Smooth muscle cell (in vitro differentiated cells): ENCODE measurements around the gene HMMR. TPM values are rescaled to one million over a fixed set of nuclear protein-coding genes. Genes with fewer than 3 reads are reported as not detected.

ENCODE experiments used
- DNase-seq: peaks from one replicate; lab custom pipeline; 2025; ENCODE audit not compliant: unreplicated experiment; lab: John Stamatoyannopoulos, UW
- H2AFZ ChIP-seq: fragments of 200-600 bp; sonication (generic); 2 replicates; pipeline ENCODE4 v1.6.0; 2016; ENCODE audit warnings: antibody characterized with exemption, low read depth, mild to moderate bottlenecking
- H3F3A ChIP-seq: fragments of 200-600 bp; sonication (generic); 2 replicates; pipeline ENCODE4 v1.6.0; 2017; ENCODE audit warnings: antibody characterized with exemption, low read depth
- H3K27ac ChIP-seq: fragments of 200-600 bp; sonication (generic); 2 replicates; pipeline ENCODE4 v1.5.1; 2016; ENCODE audit warnings: low read depth, mild to moderate bottlenecking
- H3K27me3 ChIP-seq: fragments of 200-600 bp; sonication (generic); 2 replicates; pipeline ENCODE4 v1.6.1; 2016; ENCODE audit warnings: low read depth, mild to moderate bottlenecking
- H3K36me3 ChIP-seq: fragments of 200-600 bp; sonication (generic); 2 replicates; pipeline ENCODE4 v1.5.1; 2016; ENCODE audit warnings: low read depth
- H3K4me1 ChIP-seq: fragments of 200-600 bp; sonication (generic); 2 replicates; pipeline ENCODE4 v1.5.1; 2016; ENCODE audit warnings: low read depth
- H3K4me2 ChIP-seq: fragments of 200-600 bp; sonication (generic); 2 replicates; pipeline ENCODE4 v1.6.0; 2016; ENCODE audit warnings: mild to moderate bottlenecking
- H3K4me3 ChIP-seq: fragments of 200-600 bp; sonication (generic); 2 replicates; pipeline ENCODE4 v1.5.1; 2016; ENCODE audit warnings: mild to moderate bottlenecking
- H3K79me2 ChIP-seq: fragments of 200-600 bp; sonication (generic); 2 replicates; pipeline ENCODE4 v1.6.0; 2016; ENCODE audit warnings: low read depth, mild to moderate bottlenecking
- H3K9ac ChIP-seq: fragments of 200-600 bp; sonication (generic); 2 replicates; pipeline ENCODE4 v1.6.0; 2016; ENCODE audit warnings: low read depth
- H3K9me3 ChIP-seq: fragments of 200-600 bp; sonication (generic); replicated peaks from 2 replicates; pipeline ENCODE4 v1.5.1; 2016; ENCODE audit warnings: low read depth
- H4K20me1 ChIP-seq: fragments of 200-600 bp; sonication (generic); 2 replicates; pipeline ENCODE4 v1.6.0; 2016; ENCODE audit warnings: low read depth
- WGBS: methylation state at CpG from one replicate; pipeline ENCODE4 v1.1.7; 2016; ENCODE audit warnings: low lambda C conversion rate; 5-methylcytosine and 5-hydroxymethylcytosine counted together
- polyA plus RNA-seq: library from polyadenylated mRNA; unstranded; fragments of >200 nt; fragmentation: Nextera tagmentation; extraction: Ambion mirVana; gene quantifications from 2 replicates; pipeline ENCODE4 v1.2.1, GENCODE V29; 2016
- total RNA-seq: library from RNA; depleted of rRNA; stranded (reverse); fragments of >200 nt; gene quantifications from 2 replicates; pipeline ENCODE4 v1.2.3, GENCODE V29; 2014
- TF ChIP-seq, protein P1 (sequence below): fragments of 200-600 bp; sonication (generic); IDR thresholded peaks from 2 replicates; pipeline ENCODE4 v1.5.1; 2017; ENCODE audit warnings: borderline replicate concordance, mild to moderate bottlenecking, antibody characterized with exemption; ENCODE audit not compliant: insufficient read depth, poor library complexity, severe bottlenecking

HMMR gene
- total and polyA plus RNA-seq, 2 experiments from 2014 or later = 6.1 to 6.4 TPM

DNA sequence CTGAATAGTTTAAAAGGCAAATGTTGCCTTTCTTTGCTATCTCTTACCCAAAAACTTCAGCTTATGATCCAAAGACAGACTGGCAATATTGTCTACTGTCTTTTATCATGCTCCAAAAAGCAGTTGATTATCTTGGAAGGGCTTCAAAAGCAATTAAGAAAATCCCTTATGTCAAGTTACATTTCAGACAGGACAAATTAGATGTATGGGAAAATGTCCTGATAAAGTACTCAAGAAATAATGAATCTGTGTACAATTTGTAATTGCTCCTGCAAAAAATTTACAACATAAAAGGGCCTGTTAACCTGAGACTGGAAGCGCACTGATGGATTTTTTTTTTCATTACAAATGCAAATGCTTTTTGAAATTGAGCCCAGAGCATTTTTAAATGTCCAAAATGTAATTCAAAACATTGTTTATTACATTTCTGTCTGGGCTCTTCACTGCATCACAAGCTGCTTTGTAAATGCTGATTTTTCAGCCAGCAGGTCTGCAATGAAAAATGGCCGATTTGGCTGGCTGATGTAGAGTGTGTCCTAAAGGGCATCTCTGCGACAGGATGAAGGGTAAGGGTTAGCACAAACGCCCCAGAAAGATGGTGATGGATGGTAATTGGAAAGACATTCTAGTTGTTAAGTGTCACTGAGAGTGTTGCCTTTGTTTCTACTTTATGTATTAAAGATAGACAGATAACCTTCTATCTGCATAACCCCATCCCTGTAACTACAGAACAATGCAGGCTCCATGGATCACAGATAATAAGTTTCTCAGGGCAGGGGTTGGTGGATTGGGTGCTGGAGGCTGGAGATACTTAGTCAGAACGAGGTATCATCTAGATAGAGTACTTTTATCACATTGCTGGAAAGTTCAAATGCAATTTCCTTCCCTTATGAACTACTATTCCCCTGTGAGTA, 72.0 kb downstream of the HMMR start:
- no peaks in the 10 kb centered on the region for H3F3A ChIP-seq
- DNase-seq = no peak
- no peak overlapping the region for H3K27ac ChIP-seq
- H3K36me3 ChIP-seq = no peaks in the 10 kb centered on the region
- H3K4me1 ChIP-seq = peaks cover 4% of the 10 kb centered on the region
- H3K79me2 ChIP-seq = no peaks in the 10 kb centered on the region
- WGBS = 69% methylated on average over 5 of the region's 5 CpGs
- no peak overlapping the region for H3K4me2 ChIP-seq
- H3K27me3 ChIP-seq = no peaks in the 10 kb centered on the region
- TF ChIP-seq, protein P1, sequence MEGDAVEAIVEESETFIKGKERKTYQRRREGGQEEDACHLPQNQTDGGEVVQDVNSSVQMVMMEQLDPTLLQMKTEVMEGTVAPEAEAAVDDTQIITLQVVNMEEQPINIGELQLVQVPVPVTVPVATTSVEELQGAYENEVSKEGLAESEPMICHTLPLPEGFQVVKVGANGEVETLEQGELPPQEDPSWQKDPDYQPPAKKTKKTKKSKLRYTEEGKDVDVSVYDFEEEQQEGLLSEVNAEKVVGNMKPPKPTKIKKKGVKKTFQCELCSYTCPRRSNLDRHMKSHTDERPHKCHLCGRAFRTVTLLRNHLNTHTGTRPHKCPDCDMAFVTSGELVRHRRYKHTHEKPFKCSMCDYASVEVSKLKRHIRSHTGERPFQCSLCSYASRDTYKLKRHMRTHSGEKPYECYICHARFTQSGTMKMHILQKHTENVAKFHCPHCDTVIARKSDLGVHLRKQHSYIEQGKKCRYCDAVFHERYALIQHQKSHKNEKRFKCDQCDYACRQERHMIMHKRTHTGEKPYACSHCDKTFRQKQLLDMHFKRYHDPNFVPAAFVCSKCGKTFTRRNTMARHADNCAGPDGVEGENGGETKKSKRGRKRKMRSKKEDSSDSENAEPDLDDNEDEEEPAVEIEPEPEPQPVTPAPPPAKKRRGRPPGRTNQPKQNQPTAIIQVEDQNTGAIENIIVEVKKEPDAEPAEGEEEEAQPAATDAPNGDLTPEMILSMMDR = no peak
- no peaks in the 10 kb centered on the region for H4K20me1 ChIP-seq
- no peak overlapping the region for H3K4me3 ChIP-seq
- H2AFZ ChIP-seq = no peak overlapping the region
- H3K9me3 ChIP-seq = no peaks in the 10 kb centered on the region
- H3K9ac ChIP-seq = no peak overlapping the region

DNA sequence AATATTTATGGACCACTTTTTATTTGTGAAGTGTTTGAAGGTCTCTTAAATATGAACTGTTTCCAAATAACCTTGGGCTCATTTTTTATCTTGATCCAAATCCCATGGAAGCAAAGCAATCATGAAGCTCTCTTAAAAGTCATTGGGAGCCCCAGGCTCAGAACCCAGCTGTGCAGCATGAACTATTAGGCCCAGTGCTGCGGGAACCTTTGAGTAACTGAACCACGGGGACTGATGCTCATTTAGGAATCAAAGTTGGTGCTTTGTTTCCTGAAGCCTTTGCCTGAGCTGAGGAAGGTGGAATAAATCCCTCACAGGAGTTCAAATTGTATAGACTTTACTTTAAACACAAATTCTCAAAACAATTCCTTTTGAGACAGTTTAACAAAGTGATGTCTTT, 72.8 kb downstream of the HMMR start:
- Histone ChIP-seq H3F3A (no peaks in the 10 kb centered on the region), H3K27me3 (no peaks in the 10 kb centered on the region), H3K79me2 (no peaks in the 10 kb centered on the region), H3K4me3 (no peak overlapping the region), H3K9me3 (no peaks in the 10 kb centered on the region), H4K20me1 (no peaks in the 10 kb centered on the region), H3K36me3 (no peaks in the 10 kb centered on the region), H3K27ac (no peak overlapping the region), H3K4me2 (no peak overlapping the region), H3K4me1 (peaks cover 4% of the 10 kb centered on the region), H2AFZ (no peak overlapping the region), H3K9ac (no peak overlapping the region)
- DNase-seq = no peak
- WGBS = 50% methylated on average over 2 of the region's 2 CpGs
- TF ChIP-seq, protein P1 = no peak

DNA sequence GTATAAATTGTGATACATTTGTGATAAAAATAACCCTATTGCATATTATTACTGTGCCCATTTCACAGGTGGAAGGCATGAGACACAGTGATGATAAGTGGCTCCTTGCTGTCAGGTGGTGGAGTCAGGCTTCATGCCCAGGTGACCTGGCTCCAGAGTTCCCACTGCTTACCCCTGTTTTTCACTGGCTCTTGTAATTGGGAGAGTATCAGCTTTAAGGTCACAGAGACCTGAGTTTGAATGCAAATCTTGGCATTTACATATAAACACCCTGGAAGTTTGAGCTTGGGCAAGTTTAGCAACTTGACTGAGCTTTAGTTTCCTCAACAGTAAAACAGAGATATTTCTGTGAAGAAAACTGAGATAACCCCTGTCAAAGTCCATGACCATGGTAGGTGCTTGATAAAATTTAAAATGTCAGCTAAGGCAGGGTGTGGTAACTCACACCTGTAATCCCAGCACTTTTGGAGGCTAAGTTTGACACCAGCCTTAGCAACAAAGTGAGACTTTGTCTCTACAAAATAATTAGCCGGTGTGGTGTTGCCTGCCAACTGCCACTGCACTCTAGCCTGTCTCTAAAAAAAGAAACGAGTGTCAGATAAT, 74.2 kb downstream of the HMMR start:
- H3K4me2 ChIP-seq = no peak overlapping the region
- H3K4me3 ChIP-seq = no peak overlapping the region
- 76% methylated on average over 2 of the region's 2 CpGs for WGBS

More for the DNA sequence above, 74.2 kb downstream of the HMMR start:
- no peaks in the 10 kb centered on the region for H4K20me1 ChIP-seq
- no peak overlapping the region for H3K27ac ChIP-seq
- H2AFZ ChIP-seq = no peak overlapping the region
- H3K27me3 ChIP-seq = no peaks in the 10 kb centered on the region
- H3K4me1 ChIP-seq = peaks cover 4% of the 10 kb centered on the region
- no peaks in the 10 kb centered on the region for H3K9me3 ChIP-seq
- H3K36me3 ChIP-seq = no peaks in the 10 kb centered on the region
- TF ChIP-seq, protein P1 = no peak
- H3F3A ChIP-seq = no peaks in the 10 kb centered on the region
- no peak for DNase-seq
- no peak overlapping the region for H3K9ac ChIP-seq
- H3K79me2 ChIP-seq = no peaks in the 10 kb centered on the region
